ENCODE results near the gene MYO3A.

DNA sequence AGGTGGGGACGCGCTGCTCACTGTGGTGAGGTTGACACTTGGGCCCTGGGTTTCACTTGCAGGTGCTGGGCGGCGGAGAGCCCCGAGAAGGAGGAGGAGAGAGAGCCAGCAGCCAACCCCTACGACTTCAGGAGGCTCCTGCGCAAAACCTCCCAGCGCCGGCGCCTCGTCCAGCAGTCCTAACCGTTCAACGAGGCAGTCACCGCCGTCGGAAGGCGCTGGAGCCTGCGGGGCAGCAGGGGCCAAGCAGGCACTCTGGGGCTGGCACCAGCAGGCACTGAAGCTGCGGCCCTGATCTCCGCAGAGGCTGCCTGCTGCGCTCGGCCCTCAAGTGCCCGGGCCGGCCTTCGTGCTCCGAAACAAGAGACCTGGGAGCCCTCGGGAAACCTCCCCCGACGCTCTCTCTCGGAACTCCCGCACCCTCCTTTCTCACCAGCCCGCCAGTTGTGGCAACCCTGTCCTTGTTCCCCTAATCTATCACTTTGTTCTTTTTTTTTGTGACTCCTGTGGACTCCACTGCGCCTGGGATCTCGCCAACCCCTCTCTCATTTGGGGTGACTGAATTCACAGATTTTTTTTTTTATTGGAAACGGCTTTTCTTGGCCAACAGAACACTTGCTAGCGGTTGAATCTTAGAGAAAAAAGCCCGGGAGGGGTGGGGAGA, 277.9 kb downstream of the MYO3A start:
- TF ChIP-seq, protein P1, sequence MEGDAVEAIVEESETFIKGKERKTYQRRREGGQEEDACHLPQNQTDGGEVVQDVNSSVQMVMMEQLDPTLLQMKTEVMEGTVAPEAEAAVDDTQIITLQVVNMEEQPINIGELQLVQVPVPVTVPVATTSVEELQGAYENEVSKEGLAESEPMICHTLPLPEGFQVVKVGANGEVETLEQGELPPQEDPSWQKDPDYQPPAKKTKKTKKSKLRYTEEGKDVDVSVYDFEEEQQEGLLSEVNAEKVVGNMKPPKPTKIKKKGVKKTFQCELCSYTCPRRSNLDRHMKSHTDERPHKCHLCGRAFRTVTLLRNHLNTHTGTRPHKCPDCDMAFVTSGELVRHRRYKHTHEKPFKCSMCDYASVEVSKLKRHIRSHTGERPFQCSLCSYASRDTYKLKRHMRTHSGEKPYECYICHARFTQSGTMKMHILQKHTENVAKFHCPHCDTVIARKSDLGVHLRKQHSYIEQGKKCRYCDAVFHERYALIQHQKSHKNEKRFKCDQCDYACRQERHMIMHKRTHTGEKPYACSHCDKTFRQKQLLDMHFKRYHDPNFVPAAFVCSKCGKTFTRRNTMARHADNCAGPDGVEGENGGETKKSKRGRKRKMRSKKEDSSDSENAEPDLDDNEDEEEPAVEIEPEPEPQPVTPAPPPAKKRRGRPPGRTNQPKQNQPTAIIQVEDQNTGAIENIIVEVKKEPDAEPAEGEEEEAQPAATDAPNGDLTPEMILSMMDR (conservative IDR thresholded peaks at IDR 0.05) = no peak
- TF ChIP-seq ZFX (IDR thresholded peaks at IDR 0.05) = no peak
